ENCODE results near the gene ZSCAN22. TPM values are rescaled to one million over a fixed set of nuclear protein-coding genes. Genes with fewer than 3 reads are reported as not detected.

Gene ZSCAN22
- total RNA-seq (1 to 10 TPM; 1.5 to 1.7 TPM), total RNA-seq (5.0 to 9.0 reads per million in 2 donors)

GRCh38 chr19:58326914-58327726 is at the start of gene ZSCAN22:
Gene ZSCAN22 (plus strand): TSS chr19:58326994. CDS start chr19:58334803, 7,809 bp downstream.
- no peaks in the 10 kb centered on the region for H3K9me3 ChIP-seq (ENCODE audit: control insufficient read depth, low read length, poor library complexity, severe bottlenecking)
- Mint-ChIP-seq H3K4me1 (peaks cover 4% of the 10 kb centered on the region), H3K4me3 (no peak within 1 kb of the TSS), H3K27me3 (no peaks in the 10 kb centered on the region), H3K27ac (no peak within 1 kb of the TSS), H3K36me3 (ENCODE audit: low read depth) (peaks cover 2% of the 10 kb centered on the region)
- ATAC-seq: peak; percentile 93
- peak; percentile 73 to 79 (median 75) for DNase-seq

- H3K9me3 ChIP-seq (ENCODE audit: control insufficient read depth, low read length, poor library complexity, severe bottlenecking): peaks cover under 1% of the 10 kb centered on the region
- H3K4me1 Mint-ChIP-seq: peaks cover 25% of the 10 kb centered on the region
- peak overlapping the region; percentile 97 for H3K4me3 Mint-ChIP-seq
- no peak for DNase-seq
- H3K27ac Mint-ChIP-seq: peak overlapping the region; percentile 95
- no peak for ATAC-seq
- H3K36me3 Mint-ChIP-seq (ENCODE audit: low read depth): peaks cover 8% of the 10 kb centered on the region
- no peaks in the 10 kb centered on the region for H3K27me3 Mint-ChIP-seq
These were observed 49.6 kb upstream of the ZSCAN22 start for GRCh38 chr19:58277197-58277596.

GRCh38 chr19:58277748-58278540 is 48.9 kb upstream of the ZSCAN22 start:
- DNase-seq (no peak), ATAC-seq (peak; percentile 6)
- Mint-ChIP-seq H3K36me3 (ENCODE audit: low read depth) (peaks cover 8% of the 10 kb centered on the region), H3K4me3 (peak overlapping the region; percentile 97), H3K27me3 (no peaks in the 10 kb centered on the region), H3K27ac (peak overlapping the region; percentile 95), H3K4me1 (peaks cover 25% of the 10 kb centered on the region)
- H3K9me3 ChIP-seq (ENCODE audit: control insufficient read depth, low read length, poor library complexity, severe bottlenecking): no peaks in the 10 kb centered on the region

GRCh38 chr19:58278541-58279041 is 48.2 kb upstream of the ZSCAN22 start, which contains the start of gene ZNF8:
Gene ZNF8 (plus strand): TSS chr19:58278955. CDS start chr19:58279082, 127 bp downstream.
- peak; percentile 98 for ATAC-seq
- Mint-ChIP-seq H3K4me1 (peaks cover 25% of the 10 kb centered on the region), H3K36me3 (ENCODE audit: low read depth) (peaks cover 8% of the 10 kb centered on the region), H3K27me3 (no peaks in the 10 kb centered on the region), H3K27ac (peak within 1 kb of the TSS; percentile 95), H3K4me3 (peak within 1 kb of the TSS; percentile 97)
- peak; percentile 90 to 93 (median 91) for DNase-seq
- H3K9me3 ChIP-seq (ENCODE audit: control insufficient read depth, low read length, poor library complexity, severe bottlenecking): no peaks in the 10 kb centered on the region

- ATAC-seq (no peak), DNase-seq (peak; percentile 5 to 22 (median 18))
- peak overlapping the region; percentile 95 for H3K27ac Mint-ChIP-seq
- H3K27me3 Mint-ChIP-seq: no peaks in the 10 kb centered on the region
- peaks cover 8% of the 10 kb centered on the region for H3K36me3 Mint-ChIP-seq (ENCODE audit: low read depth)
- peak overlapping the region; percentile 97 for H3K4me3 Mint-ChIP-seq
- no peaks in the 10 kb centered on the region for H3K9me3 ChIP-seq (ENCODE audit: control insufficient read depth, low read length, poor library complexity, severe bottlenecking)
- peaks cover 25% of the 10 kb centered on the region for H3K4me1 Mint-ChIP-seq
These were observed 47.5 kb upstream of the ZSCAN22 start for GRCh38 chr19:58279042-58279924.

GRCh38 chr19:58279925-58280316 is 46.9 kb upstream of the ZSCAN22 start:
- no peaks in the 10 kb centered on the region for H3K9me3 ChIP-seq (ENCODE audit: control insufficient read depth, low read length, poor library complexity, severe bottlenecking)
- DNase-seq: no peak
- Mint-ChIP-seq H3K4me1 (peaks cover 25% of the 10 kb centered on the region), H3K27ac (peak overlapping the region; percentile 95), H3K4me3 (peak overlapping the region; percentile 97), H3K36me3 (ENCODE audit: low read depth) (peaks cover 8% of the 10 kb centered on the region), H3K27me3 (no peaks in the 10 kb centered on the region)
- no peak for ATAC-seq

- ATAC-seq: no peak
- no peaks in the 10 kb centered on the region for H3K9me3 ChIP-seq (ENCODE audit: control insufficient read depth, low read length, poor library complexity, severe bottlenecking)
- no peak for DNase-seq
- Mint-ChIP-seq H3K36me3 (ENCODE audit: low read depth) (peaks cover 8% of the 10 kb centered on the region), H3K27ac (no peak overlapping the region), H3K27me3 (no peaks in the 10 kb centered on the region), H3K4me1 (peaks cover 17% of the 10 kb centered on the region), H3K4me3 (no peak overlapping the region)
These were observed 42.6 kb upstream of the ZSCAN22 start for GRCh38 chr19:58284199-58284598.

- ATAC-seq: no peak
These were observed 34.9 kb upstream of the ZSCAN22 start for GRCh38 chr19:58291943-58292342.

GRCh38 chr19:58294743-58295374 is 31.9 kb upstream of the ZSCAN22 start:
- H3K4me3 Mint-ChIP-seq: no peak overlapping the region
- peaks cover 9% of the 10 kb centered on the region for H3K36me3 Mint-ChIP-seq (ENCODE audit: low read depth)
- no peak overlapping the region for H3K27ac Mint-ChIP-seq
- no peaks in the 10 kb centered on the region for H3K27me3 Mint-ChIP-seq
- ATAC-seq (no peak), DNase-seq (no peak)
- H3K4me1 Mint-ChIP-seq: peaks cover 2% of the 10 kb centered on the region
- H3K9me3 ChIP-seq (ENCODE audit: control insufficient read depth, low read length, poor library complexity, severe bottlenecking): peaks cover 13% of the 10 kb centered on the region

More at GRCh38 chr19:58291943-58292342, 34.9 kb upstream of the ZSCAN22 start:
- no peak overlapping the region for H3K27ac Mint-ChIP-seq
- H3K9me3 ChIP-seq (ENCODE audit: control insufficient read depth, low read length, poor library complexity, severe bottlenecking): peaks cover 13% of the 10 kb centered on the region
- H3K4me1 Mint-ChIP-seq: peaks cover 2% of the 10 kb centered on the region
- no peak for DNase-seq
- H3K4me3 Mint-ChIP-seq: no peak overlapping the region
- peaks cover 14% of the 10 kb centered on the region for H3K36me3 Mint-ChIP-seq (ENCODE audit: low read depth)
- no peaks in the 10 kb centered on the region for H3K27me3 Mint-ChIP-seq

GRCh38 chr19:58296104-58296503 is 30.7 kb upstream of the ZSCAN22 start:
- no peaks in the 10 kb centered on the region for H3K27me3 Mint-ChIP-seq
- H3K36me3 Mint-ChIP-seq (ENCODE audit: low read depth): peaks cover 8% of the 10 kb centered on the region
- no peak overlapping the region for H3K27ac Mint-ChIP-seq
- peaks cover 1% of the 10 kb centered on the region for H3K4me1 Mint-ChIP-seq
- DNase-seq (no peak), ATAC-seq (no peak)
- H3K9me3 ChIP-seq (ENCODE audit: control insufficient read depth, low read length, poor library complexity, severe bottlenecking): peaks cover 13% of the 10 kb centered on the region
- no peak overlapping the region for H3K4me3 Mint-ChIP-seq

- H3K4me1 Mint-ChIP-seq: peaks cover 10% of the 10 kb centered on the region
- no peaks in the 10 kb centered on the region for H3K27me3 Mint-ChIP-seq
- no peak overlapping the region for H3K4me3 Mint-ChIP-seq
- no peaks in the 10 kb centered on the region for H3K9me3 ChIP-seq (ENCODE audit: control insufficient read depth, low read length, poor library complexity, severe bottlenecking)
- ATAC-seq: no peak
- H3K27ac Mint-ChIP-seq: no peak overlapping the region
- no peak for DNase-seq
- H3K36me3 Mint-ChIP-seq (ENCODE audit: low read depth): peaks cover 7% of the 10 kb centered on the region
These were observed 26.2 kb upstream of the ZSCAN22 start for GRCh38 chr19:58300620-58301019.

GRCh38 chr19:58304255-58304654 is 22.5 kb upstream of the ZSCAN22 start:
- DNase-seq (no peak), ATAC-seq (no peak)
- H3K27me3 Mint-ChIP-seq: no peaks in the 10 kb centered on the region
- no peak overlapping the region for H3K4me3 Mint-ChIP-seq
- H3K4me1 Mint-ChIP-seq: peaks cover 28% of the 10 kb centered on the region
- H3K9me3 ChIP-seq (ENCODE audit: control insufficient read depth, low read length, poor library complexity, severe bottlenecking): no peaks in the 10 kb centered on the region
- H3K36me3 Mint-ChIP-seq (ENCODE audit: low read depth): peaks cover 6% of the 10 kb centered on the region
- peak overlapping the region; percentile 97 for H3K27ac Mint-ChIP-seq

Data from T-helper 17 cell (primary cell).